GM18517 (cell line): ENCODE data around the gene SMG6.

Source experiments
- ATAC-seq: cut with Tn5 transposase; IDR thresholded peaks from one replicate; pipeline ENCODE4 v1.9.1; 2021; ENCODE audit warnings: mild to moderate bottlenecking, moderate library complexity; ENCODE audit not compliant: unreplicated experiment

The SMG6 gene

GRCh38 chr17:2054262-2054511, 249.4 kb downstream of the SMG6 start:
- no peak for ATAC-seq

- ATAC-seq = no peak
Observed at GRCh38 chr17:2053380-2054261, 250.0 kb downstream of the SMG6 start.

DNA sequence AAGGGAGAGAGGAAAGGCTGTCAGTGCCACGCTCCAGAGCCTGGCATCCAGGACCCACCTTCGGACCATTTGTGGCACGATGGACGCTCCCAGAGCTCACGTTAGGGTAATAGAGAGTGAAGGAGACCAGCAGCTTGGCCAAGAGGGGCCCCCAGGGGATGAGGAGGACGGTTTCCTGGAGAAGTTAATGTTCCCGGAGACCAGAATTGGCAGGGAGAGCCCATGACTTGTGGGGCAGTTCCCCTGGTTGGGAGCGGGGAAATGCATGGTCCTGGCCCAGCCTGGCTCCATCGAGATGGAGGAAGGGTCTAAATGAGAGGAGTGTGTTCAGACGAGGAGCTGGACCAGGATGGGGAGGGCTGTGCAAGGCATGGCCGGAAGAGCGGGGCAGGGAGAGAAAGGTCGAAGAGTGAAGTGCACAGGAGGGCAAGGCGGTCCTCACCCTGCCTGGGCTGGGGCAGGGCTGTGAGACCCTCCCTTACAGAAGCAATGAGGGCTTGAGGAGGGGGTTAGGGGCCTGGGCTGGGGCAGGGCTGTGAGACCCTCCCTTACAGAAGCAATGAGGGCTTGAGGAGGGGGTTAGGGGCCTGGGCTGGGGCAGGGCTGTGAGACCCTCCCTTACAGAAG, 251.5 kb downstream of the SMG6 start:
- no peak for ATAC-seq

DNA sequence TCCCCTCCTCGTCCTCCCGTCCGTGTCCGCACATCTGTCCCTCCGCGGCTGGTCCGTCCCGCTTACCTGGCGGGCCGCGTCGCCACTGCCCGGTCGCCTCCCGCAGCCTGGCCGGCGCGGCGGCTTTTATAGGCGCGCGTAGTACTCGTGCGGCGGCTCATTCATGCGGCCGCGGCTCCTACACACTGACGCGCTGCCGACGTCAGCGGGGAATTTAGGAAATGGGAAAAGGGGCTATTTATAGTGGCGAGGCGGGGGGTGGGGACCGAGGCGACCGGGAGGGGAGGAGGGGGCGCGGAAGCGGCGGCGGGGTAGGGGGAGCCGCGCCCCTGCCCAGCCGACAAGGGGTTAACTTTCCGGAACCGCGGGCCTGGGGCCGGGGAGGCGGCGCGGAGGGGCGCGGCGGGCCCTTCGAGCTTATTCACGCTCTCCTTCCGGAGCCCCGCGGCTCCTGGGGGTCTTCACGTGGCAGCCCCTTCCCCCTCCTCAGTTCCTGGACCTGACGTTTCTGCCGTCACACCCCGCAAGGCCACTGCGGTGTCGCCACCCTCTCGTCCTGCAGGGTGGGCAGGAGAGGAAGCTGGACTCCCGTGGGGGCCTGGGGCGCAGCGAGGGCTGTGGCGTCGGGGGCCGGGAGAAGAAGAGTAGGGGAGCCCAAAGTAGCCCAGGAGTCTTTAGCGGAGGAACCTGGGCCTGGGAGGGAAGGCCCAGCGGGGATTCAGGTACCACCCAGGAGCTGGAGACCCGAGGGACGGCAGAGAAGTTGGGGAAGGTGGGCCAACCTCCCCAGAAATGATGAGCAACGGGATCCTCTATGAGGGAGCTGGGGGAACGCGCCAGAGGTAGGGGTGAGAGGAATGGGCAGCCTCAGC, 252.3 kb downstream of the SMG6 start:
- no peak for ATAC-seq

GRCh38 chr17:2050300-2051060, 253.1 kb downstream of the SMG6 start:
- peak; percentile 15 for ATAC-seq

GRCh38 chr17:2049333-2050299, 254.0 kb downstream of the SMG6 start:
- peak; percentile 54 for ATAC-seq

GRCh38 chr17:2048805-2049204, 254.8 kb downstream of the SMG6 start:
- ATAC-seq = no peak

DNA sequence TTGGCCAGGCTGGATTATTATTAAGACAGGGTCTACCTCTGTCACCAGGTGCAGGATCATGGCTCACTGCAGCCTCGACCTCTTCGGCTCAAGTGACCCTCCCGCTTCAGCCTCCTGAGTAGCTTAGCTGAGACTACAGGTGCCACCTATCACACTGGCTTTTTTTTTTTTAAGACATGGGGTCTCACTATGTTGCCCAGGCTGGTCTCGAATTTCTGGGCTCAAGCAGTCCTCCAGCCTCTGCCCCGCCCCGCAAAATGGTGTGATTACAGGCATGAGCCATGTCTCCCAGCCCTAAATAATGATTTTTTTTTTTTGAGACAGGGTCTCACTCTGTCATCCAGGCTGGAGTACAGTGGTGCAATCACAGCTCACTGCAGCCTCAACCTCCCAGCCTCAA, 256.0 kb downstream of the SMG6 start:
- ATAC-seq = no peak

DNA sequence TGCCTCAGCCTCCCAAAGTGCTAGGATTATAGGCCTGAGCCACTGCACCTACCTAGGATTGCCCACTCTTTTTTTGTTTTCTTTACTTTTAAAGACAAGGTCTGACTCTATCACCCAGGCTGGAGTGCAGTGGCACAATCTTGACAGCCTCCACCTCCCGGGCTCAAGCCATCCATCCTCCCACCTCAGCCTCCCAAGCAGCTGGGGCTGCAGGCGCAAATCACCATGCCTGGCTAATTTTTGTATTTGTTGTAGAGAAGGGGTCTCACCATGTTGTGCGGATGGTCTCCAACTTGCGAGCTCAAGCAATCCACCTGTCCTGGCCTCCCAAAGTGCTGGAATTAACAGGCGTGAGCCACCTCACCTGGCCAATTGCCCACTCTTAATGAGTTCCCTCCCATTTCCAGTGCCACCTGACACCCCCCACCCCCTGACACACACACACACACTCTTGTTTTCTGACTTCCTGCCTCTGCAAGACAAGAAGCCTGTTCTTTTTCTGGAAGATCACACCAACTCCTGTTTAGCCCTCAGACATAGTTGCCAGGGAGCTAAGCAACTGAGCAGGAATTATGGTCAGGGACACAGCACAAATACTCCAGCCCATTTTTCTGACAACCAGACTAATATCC, 259.2 kb downstream of the SMG6 start:
- ATAC-seq = no peak

- no peak for ATAC-seq
Observed at GRCh38 chr17:2043785-2044184, 259.8 kb downstream of the SMG6 start.

GRCh38 chr17:2042933-2043332, 260.7 kb downstream of the SMG6 start:
- ATAC-seq = no peak

DNA sequence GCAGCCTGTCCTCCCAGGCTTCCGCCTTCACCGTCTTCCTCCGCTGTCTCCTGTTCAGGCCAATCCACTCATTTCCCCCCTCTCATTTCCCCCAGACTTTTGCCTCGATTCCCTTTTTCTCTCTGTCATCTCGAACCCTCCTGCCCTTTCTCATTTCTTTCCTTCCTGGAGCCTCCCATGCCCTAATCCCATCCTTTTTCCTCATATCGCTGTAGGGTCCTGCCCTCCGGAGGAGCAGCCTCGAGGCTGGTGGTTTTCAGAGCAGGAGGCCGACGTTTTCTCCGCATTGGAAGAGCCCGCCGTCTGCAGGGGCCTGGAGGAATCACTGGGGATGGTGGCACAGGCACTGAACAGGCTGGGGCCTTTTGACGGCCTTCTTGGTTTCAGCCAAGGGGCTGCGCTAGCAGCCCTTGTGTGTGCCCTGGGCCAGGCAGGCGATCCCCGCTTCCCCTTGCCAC, 261.2 kb downstream of the SMG6 start:
- no peak for ATAC-seq

DNA sequence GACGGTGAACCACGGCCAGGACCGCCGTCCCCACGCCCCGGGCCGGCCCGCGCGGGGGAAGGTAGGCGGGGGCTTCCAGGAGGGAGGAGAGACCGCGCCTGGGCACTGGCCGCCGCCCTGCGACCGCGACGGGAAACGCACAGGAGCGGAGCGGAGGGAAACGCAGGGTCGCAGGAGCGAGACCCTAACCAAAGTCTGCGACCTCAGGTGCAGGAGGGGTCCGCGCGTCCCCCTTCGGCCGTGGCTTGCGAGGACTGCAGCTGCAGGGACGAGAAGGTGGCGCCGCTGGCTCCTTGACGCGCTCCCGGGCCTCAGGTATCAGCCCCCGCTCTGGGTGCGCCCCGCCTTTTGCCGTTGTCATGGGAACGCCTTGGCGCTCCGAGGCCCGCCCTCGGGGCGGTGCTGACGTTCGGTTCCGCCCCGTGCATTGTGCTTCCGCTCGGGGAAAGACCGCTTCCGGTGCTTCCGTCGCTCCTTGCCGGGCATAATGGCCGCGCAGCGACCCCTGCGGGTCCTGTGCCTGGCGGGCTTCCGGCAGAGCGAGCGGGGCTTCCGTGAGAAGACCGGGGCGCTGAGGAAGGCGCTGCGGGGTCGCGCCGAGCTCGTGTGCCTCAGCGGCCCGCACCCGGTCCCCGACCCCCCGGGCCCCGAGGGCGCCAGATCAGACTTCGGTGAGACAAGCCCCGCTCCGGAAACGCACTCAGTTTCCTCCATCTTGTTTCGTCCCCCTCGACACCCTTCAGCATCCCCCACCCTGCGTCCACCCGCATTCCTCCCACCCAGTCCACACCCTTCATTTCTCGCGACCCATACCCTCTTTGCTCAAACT, 261.8 kb downstream of the SMG6 start, which contains the start of gene OVCA2:
Gene OVCA2, plus strand, starts transcription at position 462 of the 829 bp plus-strand sequence. Its CDS starts 26 bp downstream, at position 488.
- peak; percentile 80 for ATAC-seq

- ATAC-seq = no peak
Observed at GRCh38 chr17:2040942-2041560, 262.5 kb downstream of the SMG6 start.

DNA sequence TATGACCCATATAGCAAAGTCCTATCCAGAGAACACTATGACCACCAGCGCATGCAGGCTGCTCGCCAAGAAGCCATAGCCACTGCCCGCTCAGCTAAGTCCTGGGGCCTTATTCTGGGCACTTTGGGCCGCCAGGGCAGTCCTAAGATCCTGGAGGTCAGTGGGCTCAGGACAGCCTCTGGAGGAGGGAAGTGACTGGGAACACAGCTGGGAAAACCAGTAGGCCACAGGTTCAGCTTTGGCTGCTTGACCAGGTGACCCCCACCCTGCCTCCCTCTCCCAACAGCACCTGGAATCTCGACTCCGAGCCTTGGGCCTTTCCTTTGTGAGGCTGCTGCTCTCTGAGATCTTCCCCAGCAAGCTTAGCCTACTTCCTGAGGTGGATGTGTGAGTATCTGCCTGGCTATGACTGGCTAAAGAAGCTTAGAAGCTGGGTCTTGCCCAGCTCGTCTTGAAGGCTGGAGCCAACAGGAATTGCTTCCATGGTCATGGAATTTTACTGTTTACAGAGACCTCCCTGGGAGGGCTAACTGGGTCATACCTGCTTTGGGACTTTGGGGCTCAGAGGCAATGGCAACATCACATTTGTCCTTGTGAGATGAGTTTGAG, 263.3 kb downstream of the SMG6 start:
- ATAC-seq = no peak

GRCh38 chr17:2037155-2037554, 266.4 kb downstream of the SMG6 start:
- ATAC-seq = no peak
